Measurements from ENCODE around the gene HRH1. TPM values are rescaled to one million over a fixed set of nuclear protein-coding genes. Genes with fewer than 3 reads are reported as not detected.

The HRH1 gene
- total and polyA plus RNA-seq, 2 of the 13 experiments (the other 11 are each of a cell fraction or from before 2014, with no cell fraction given), result not detected

- CTCF ChIA-PET (ENCODE audit: low intra/inter-chr PET ratio, low total read pairs), result no interaction called here
- Histone ChIP-seq H3K79me2 (ENCODE audit: insufficient read depth, low read length) (no peaks in the 10 kb centered on the region), H3K27ac (ENCODE audit: extremely low read length, insufficient read depth, low read length) (no peak overlapping the region), H3K4me2 (ENCODE audit: low read depth, low read length) (no peak overlapping the region), H3K4me3 (replicated peaks in 1 of 3; ENCODE audit: insufficient read depth in 1 of 3, low read depth in 2 of 3, low read length in 3 of 3) (no peak overlapping the region), H3K9me3 (ENCODE audit: low read length) (no peaks in the 10 kb centered on the region), H3K27me3 (ENCODE audit: control insufficient read depth in 1 of 2, insufficient read depth in 2 of 2, low read length in 2 of 2) (peaks cover 2 to 27% of the 10 kb centered on the region in 2 experiments; a peak in 4 of 5 replicates), H2AFZ (ENCODE audit: low read length) (no peak overlapping the region), H3K36me3 (replicated peaks in 1 of 2; ENCODE audit: control insufficient read depth in 1 of 2, insufficient read depth in 2 of 2, low read length in 2 of 2) (no peaks in the 10 kb centered on the region), H3K4me1 (ENCODE audit: insufficient read depth, low read length) (no peaks in the 10 kb centered on the region), H3K9ac (ENCODE audit: insufficient read depth, low read depth, low read length) (no peak overlapping the region), H4K20me1 (ENCODE audit: insufficient read depth, low read length) (no peaks in the 10 kb centered on the region)
- WGBS (ENCODE audit: low lambda C conversion rate), result 44% methylated on average over 6 of the region's 6 CpGs
- intact Hi-C loops (cut with micrococcal nuclease; ENCODE audit: unreplicated experiment), result no loop called here
- no peak for DNase-seq (ENCODE audit: low spot score)
- POLR2A ChIA-PET, result no interaction called here
- in situ Hi-C loops (cut with HindIII; ENCODE audit: extremely low pct_ligation_motif_present, low pct_unique_long_range_greater_than_20kb), result no loop called here
- no TSS peak for BruUV-seq (replicated peaks)
- peak; percentile 40; the same call in 2 of the 3 replicates for ATAC-seq
- no peak for FAIRE-seq
- no peak for TF ChIP-seq PRDM10 (CRISPR knock-in tag; IDR thresholded peaks at IDR 0.05; ENCODE audit: low read depth)
- TF ChIP-seq, protein P1, sequence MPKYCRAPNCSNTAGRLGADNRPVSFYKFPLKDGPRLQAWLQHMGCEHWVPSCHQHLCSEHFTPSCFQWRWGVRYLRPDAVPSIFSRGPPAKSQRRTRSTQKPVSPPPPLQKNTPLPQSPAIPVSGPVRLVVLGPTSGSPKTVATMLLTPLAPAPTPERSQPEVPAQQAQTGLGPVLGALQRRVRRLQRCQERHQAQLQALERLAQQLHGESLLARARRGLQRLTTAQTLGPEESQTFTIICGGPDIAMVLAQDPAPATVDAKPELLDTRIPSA (CRISPR knock-in tag; IDR thresholded peaks at IDR 0.05; ENCODE audit: borderline replicate concordance), result no peak
- 0 out of 2 replicates have a peak, but pooled peaks have one; percentile 51 for TF ChIP-seq NBN (conservative IDR thresholded peaks at IDR 0.05)
- no peak for TF ChIP-seq ZNF280B (CRISPR knock-in tag; IDR thresholded peaks at IDR 0.05; ENCODE audit: borderline replicate concordance)
- no peak for TF ChIP-seq YY1 (IDR thresholded peaks at IDR 0.05; ENCODE audit: insufficient read depth, insufficient replicate concordance, low read depth, low read length)
- 0 out of 2 replicates have a peak, but pooled peaks have one; percentile 44 for TF ChIP-seq FOXA1 (IDR thresholded peaks at IDR 0.05)
- TF ChIP-seq FOXA1 (CRISPR knock-in tag; IDR thresholded peaks at IDR 0.05), result no peak
- no peak for TF ChIP-seq MXD4 (CRISPR knock-in tag; IDR thresholded peaks at IDR 0.05)
- TF ChIP-seq HNF1A (IDR thresholded peaks at IDR 0.05; ENCODE audit: low read depth), result no peak
- no peak for TF ChIP-seq HNF1A (CRISPR knock-in tag; IDR thresholded peaks at IDR 0.05; ENCODE audit: borderline replicate concordance)
- no peak for TF ChIP-seq ATF1 (CRISPR knock-in tag; IDR thresholded peaks at IDR 0.05)
- TF ChIP-seq U2AF2 (IDR thresholded peaks at IDR 0.05; ENCODE audit: low read depth, low read length), result no peak
Measured at GRCh38 chr3:11245827-11246662, 91.8 kb downstream of the HRH1 start.
